BJ (cell line): Measurements from ENCODE around the gene FADD. TPM values are rescaled to one million over a fixed set of nuclear protein-coding genes. Genes with fewer than 3 reads are reported as not detected.
A peak's percentile ranks its signal among the peaks of the same experiment; 100 is the strongest.

Experiments
- CTCF ChIA-PET: fragments of 350-600 bp; formaldehyde crosslinking; extraction: SDS; loops from one replicate; lab custom pipeline; 2021; ENCODE audit warnings: antibody characterized with exemption, inconsistent platforms; lab: Yijun Ruan, JAX
- POLR2A ChIA-PET: fragments of 300-600 bp; sonication (Branson Sonifier 250); formaldehyde crosslinking; extraction: SDS; loops from one replicate; lab custom pipeline; 2021; ENCODE audit warnings: antibody characterized with exemption; lab: Charles Lee
- DNase-seq: peaks from one replicate; pipeline ENCODE4 v3.0.0-alpha.2; 2011; ENCODE audit warnings: low read depth
- H3K27me3 ChIP-seq: 2 replicates; pipeline ENCODE4 v1.6.0; 2011; ENCODE audit warnings: low read length; ENCODE audit not compliant: control insufficient read depth, insufficient read depth
- H3K36me3 ChIP-seq: 2 replicates; pipeline ENCODE4 v1.5.1; 2011; ENCODE audit warnings: low read length; ENCODE audit not compliant: control insufficient read depth, insufficient read depth
- H3K4me3 ChIP-seq: 2 replicates; pipeline ENCODE4 v1.5.1; 2011; ENCODE audit warnings: low read depth, mild to moderate bottlenecking, control low read depth, low read length
- CTCF ChIP-seq: IDR thresholded peaks from 2 replicates; pipeline ENCODE4 v1.5.1; 2011; ENCODE audit warnings: low read depth, mild to moderate bottlenecking, control low read depth, inconsistent platforms, low read length, moderate library complexity; ENCODE audit not compliant: insufficient read depth
- polyA minus RNA-seq: library from RNA; depleted of rRNA, polyadenylated mRNA; stranded (reverse); fragments of >200 nt; gene quantifications from 2 replicates; pipeline ENCODE4 v1.2.3, GENCODE V29; 2011; rRNA and poly(A)+ RNA removed
- polyA plus RNA-seq: library from polyadenylated mRNA; depleted of rRNA; stranded (reverse); fragments of >200 nt; gene quantifications from 2 replicates; pipeline ENCODE4 v1.2.3, GENCODE V29; 2011; rRNA removed

FADD gene
- polyA plus RNA-seq (29.2 and 41.3 TPM in 2 replicates), polyA minus RNA-seq (22.2 and 36.9 TPM in 2 replicates)

GRCh38 chr11:70202920-70203750 lies at the start of gene FADD:
Gene FADD, plus strand, starts transcription at chr11:70203296. Its CDS starts 164 bp downstream, at chr11:70203460.
- Histone ChIP-seq H3K4me3 (peak within 1 kb of the TSS; percentile 63), H3K27me3 (peaks cover 2% of the 10 kb centered on the region), H3K36me3 (peaks cover 18% of the 10 kb centered on the region)
- POLR2A ChIA-PET: no interaction called here
- TF ChIP-seq CTCF: no peak
- peak; percentile 69 for DNase-seq
- CTCF ChIA-PET: interaction anchor here (0.6 to 1.6 kb wide), 4 partner anchors 13 to 291 kb away, joined by 3 to 6 read pairs (median 4); partner anchors contain the start of gene PPFIA1

- DNase-seq: no peak
- Histone ChIP-seq H3K4me3 (no peak overlapping the region), H3K36me3 (no peaks in the 10 kb centered on the region), H3K27me3 (peaks cover 2% of the 10 kb centered on the region; the same call in 1 of the 2 replicates)
- ChIA-PET CTCF (no interaction called here), POLR2A (no interaction called here)
- TF ChIP-seq CTCF: no peak
Observed at GRCh38 chr11:70155386-70155785, 47.7 kb upstream of the FADD start.

GRCh38 chr11:70156291-70157037 lies 46.6 kb upstream of the FADD start:
- no peak for DNase-seq
- H3K27me3 ChIP-seq: peaks cover 3% of the 10 kb centered on the region; the same call in 1 of the 2 replicates
- ChIA-PET POLR2A (no interaction called here), CTCF (interaction anchor here (1.1 kb wide), 1 partner anchor 8 kb away, joined by 4 read pairs; no protein-coding TSS in a partner anchor)
- H3K4me3 ChIP-seq: no peak overlapping the region
- H3K36me3 ChIP-seq: no peaks in the 10 kb centered on the region
- no peak for TF ChIP-seq CTCF

GRCh38 chr11:70158201-70158600 lies 44.9 kb upstream of the FADD start:
- Histone ChIP-seq H3K4me3 (no peak overlapping the region), H3K36me3 (no peaks in the 10 kb centered on the region), H3K27me3 (peaks cover 3% of the 10 kb centered on the region)
- CTCF ChIA-PET: interaction anchor here (1.2 kb wide), 1 partner anchor 1145 kb away, joined by 3 read pairs; no protein-coding TSS in a partner anchor
- POLR2A ChIA-PET: no interaction called here
- no peak for DNase-seq
- peak; percentile 32; the same call in 1 of the 2 replicates for TF ChIP-seq CTCF
